K562 (cell line): ENCODE measurements around the gene CNTD1. TPM values are rescaled to one million over a fixed set of nuclear protein-coding genes. Genes with fewer than 3 reads are reported as not detected.

Source experiments
- ARID2 ChIP-seq: fragments of 450-650 bp; IDR thresholded peaks from 2 replicates; pipeline ENCODE4 v1.6.1; 2017; ENCODE audit warnings: antibody characterized with exemption, mild to moderate bottlenecking
- FIP1L1 ChIP-seq: fragments of 200-400 bp; formaldehyde crosslinking; IDR thresholded peaks from 2 replicates; pipeline ENCODE4 v1.6.1; 2018; ENCODE audit warnings: mild to moderate bottlenecking, low read depth, low read length; ENCODE audit not compliant: poor library complexity, severe bottlenecking
- FOS ChIP-seq: IDR thresholded peaks from 3 replicates; pipeline ENCODE4 v1.6.1; 2011; ENCODE audit not compliant: insufficient read length; ENCODE audit errors: extremely low read depth
- FOXA3 ChIP-seq, 2 experiments: fragments of 450-650 bp in 1 of 2; sonication (generic) in 1 of 2; formaldehyde crosslinking; IDR thresholded peaks in 1 of 2; conservative IDR thresholded peaks in 1 of 2; 2 replicates each; pipeline versions ENCODE4 v1.4.0 to v1.8.0; 2020 to 2022; ENCODE audit warnings: mild to moderate bottlenecking in 2 of 2, missing genetic modification reagents in 1 of 2
- FUS ChIP-seq: fragments of 200-400 bp; formaldehyde crosslinking; optimal IDR thresholded peaks from 2 replicates; pipeline ENCODE3; 2017; ENCODE audit warnings: low read depth, low read length
- HNRNPL ChIP-seq: fragments of 200-400 bp; formaldehyde crosslinking; IDR thresholded peaks from 2 replicates; pipeline ENCODE4 v1.6.1; 2017; ENCODE audit warnings: low read depth, mild to moderate bottlenecking, low read length
- JUN ChIP-seq, 2 experiments: sonication (generic) in 1 of 2; formaldehyde crosslinking in 1 of 2; IDR thresholded peaks; 2 replicates each; pipeline versions ENCODE4 v1.6.1 to v1.8.0; 2012 to 2022; ENCODE audit warnings: borderline replicate concordance in 2 of 2, mild to moderate bottlenecking in 2 of 2, improper control_type of control experiment in 1 of 2, low read depth in 1 of 2, low read length in 1 of 2, missing genetic modification reagents in 1 of 2
- MAFG ChIP-seq: fragments of 450-650 bp; conservative IDR thresholded peaks from 2 replicates; pipeline ENCODE4 v1.6.1; 2016; ENCODE audit warnings: missing genetic modification characterization, missing compliant biosample characterization
- MIER1 ChIP-seq: fragments of 450-650 bp; IDR thresholded peaks from 2 replicates; pipeline ENCODE4 v1.6.1; 2016; ENCODE audit warnings: antibody characterized with exemption, mild to moderate bottlenecking, low read depth
- MYBL2 ChIP-seq, 2 experiments: fragments of 450-650 bp in 1 of 2; sonication (generic) in 1 of 2; formaldehyde crosslinking in 1 of 2; IDR thresholded peaks; 2 replicates each; pipeline versions ENCODE4 v1.6.1 to v1.8.1; 2017 to 2022; ENCODE audit warnings: borderline replicate concordance in 1 of 2, inconsistent platforms in 1 of 2, low read depth in 1 of 2, mild to moderate bottlenecking in 1 of 2, missing genetic modification reagents in 1 of 2, moderate library complexity in 1 of 2
- NONO ChIP-seq, 2 experiments: fragments of 200-400 bp in 1 of 2; fragments of 450-650 bp in 1 of 2; formaldehyde crosslinking in 1 of 2; IDR thresholded peaks; 2 replicates each; pipeline ENCODE4 v1.6.1; 2017; ENCODE audit warnings: low read depth in 2 of 2, mild to moderate bottlenecking in 2 of 2, moderate library complexity in 2 of 2, low read length in 1 of 2
- NR0B1 ChIP-seq: fragments of 450-650 bp; IDR thresholded peaks from one replicate; pipeline ENCODE4 v1.6.1; 2018; ENCODE audit warnings: mild to moderate bottlenecking, moderate library complexity; ENCODE audit not compliant: partially characterized antibody
- TEAD2 ChIP-seq: fragments of 450-650 bp; IDR thresholded peaks from 2 replicates; pipeline ENCODE4 v1.6.1; 2016; ENCODE audit warnings: missing genetic modification characterization, control low read depth, missing compliant biosample characterization
- THRA ChIP-seq: fragments of 450-650 bp; IDR thresholded peaks from 2 replicates; pipeline ENCODE4 v1.6.1; 2017; ENCODE audit warnings: mild to moderate bottlenecking, moderate library complexity
- ZBTB26 ChIP-seq: fragments of 450-650 bp; formaldehyde crosslinking; IDR thresholded peaks from 2 replicates; pipeline ENCODE4 v1.4.0; 2022; ENCODE audit warnings: missing genetic modification characterization
- ZFX ChIP-seq: sonication (generic); formaldehyde crosslinking; IDR thresholded peaks from 2 replicates; pipeline ENCODE4 v1.8.0; 2022; ENCODE audit warnings: mild to moderate bottlenecking, missing genetic modification reagents, moderate library complexity
- ZNF324 ChIP-seq: fragments of 250-450 bp; sonication (Bioruptor Pico); IDR thresholded peaks from 2 replicates; pipeline ENCODE4 v1.4.0; 2020; ENCODE audit warnings: mild to moderate bottlenecking
- ZNF511 ChIP-seq: sonication (generic); formaldehyde crosslinking; IDR thresholded peaks from 2 replicates; pipeline ENCODE4 v1.8.0; 2022; ENCODE audit warnings: mild to moderate bottlenecking, missing genetic modification reagents
- ZNF79 ChIP-seq: fragments of 250-450 bp; sonication (Bioruptor Pico); IDR thresholded peaks from 2 replicates; pipeline ENCODE4 v1.4.0; 2020; ENCODE audit warnings: low read depth, mild to moderate bottlenecking, moderate library complexity
- polyA plus RNA-seq, 8 experiments: library from polyadenylated mRNA; depleted of rRNA in 4 of 8; stranded (reverse) in 5 of 8; unstranded in 3 of 8; fragments of >200 nt; fragmentation: Nextera tagmentation in 2 of 8; fragmentation: Illumina TruSeq in 1 of 8; extraction: Ambion mirVana in 2 of 8; extraction: Trizol in 1 of 8; gene quantifications; 2 replicates each; pipeline versions ENCODE4 v1.2.1 to v1.2.3, GENCODE V29; 2011 to 2014; ENCODE audit warnings: inconsistent platforms in 1 of 8, missing spikeins in 1 of 8
- total RNA-seq, 7 experiments: library from RNA; depleted of rRNA in 6 of 7; stranded (reverse); fragments of >200 nt in 6 of 7; fragmentation: Illumina TruSeq in 2 of 7; extraction: Trizol in 2 of 7; gene quantifications; 2 replicates each; pipeline versions ENCODE4 v1.2.1 to v1.2.3, GENCODE V29; 2011 to 2021; ENCODE audit warnings: low replicate concordance in 1 of 7
- TF ChIP-seq, protein P1 (sequence below): fragments of 450-650 bp; formaldehyde crosslinking; IDR thresholded peaks from 2 replicates; pipeline ENCODE4 v1.4.0; 2020; ENCODE audit warnings: mild to moderate bottlenecking, moderate library complexity

The CNTD1 gene
- total and polyA plus RNA-seq, 9 of the 15 experiments (the other 6 are each of a cell fraction or from before 2014, with no cell fraction given) = 0.12 to 0.86 (median 0.41) TPM; not detected in 1

GRCh38 chr17:42832934-42833766, 34.5 kb downstream of the CNTD1 start, which contains the start of gene PSME3 (continued):
- TF ChIP-seq MIER1 (no peak), FUS (no peak), ZNF511 (no peak), TEAD2 (tag) (no peak), JUN (IDR thresholded peaks at IDR 0.05; ENCODE audit: borderline replicate concordance, low read depth, low read length) (peak; percentile 81; the same call in 1 of the 2 replicates), JUN (CRISPR knock-in tag; IDR thresholded peaks at IDR 0.05; ENCODE audit: borderline replicate concordance) (0 out of 2 replicates have a peak, but pooled peaks have one; percentile 91), ZNF79 (no peak), FOXA3 (CRISPR knock-in tag; conservative IDR thresholded peaks at IDR 0.05 in 1 of 2, IDR thresholded peaks at IDR 0.05 in 1 of 2) (peak in 1 of 2 experiments; percentile 36; a peak in 1 of 4 replicates), NR0B1 (no peak), ARID2 (no peak), ZFX (CRISPR knock-in tag) (peak; percentile 86), MYBL2 (IDR thresholded peaks at IDR 0.05; ENCODE audit: low read depth) (no peak), MYBL2 (CRISPR knock-in tag; IDR thresholded peaks at IDR 0.05; ENCODE audit: borderline replicate concordance) (no peak), MAFG (no peak), ZBTB26 (no peak), NONO (IDR thresholded peaks at IDR 0.05; ENCODE audit: low read depth in 2 of 2, low read length in 1 of 2) (no peak), ZNF324 (CRISPR knock-in tag) (no peak), FOS (no peak), THRA (no peak), FIP1L1 (peak; percentile 81), HNRNPL (no peak)
- TF ChIP-seq, protein P1, sequence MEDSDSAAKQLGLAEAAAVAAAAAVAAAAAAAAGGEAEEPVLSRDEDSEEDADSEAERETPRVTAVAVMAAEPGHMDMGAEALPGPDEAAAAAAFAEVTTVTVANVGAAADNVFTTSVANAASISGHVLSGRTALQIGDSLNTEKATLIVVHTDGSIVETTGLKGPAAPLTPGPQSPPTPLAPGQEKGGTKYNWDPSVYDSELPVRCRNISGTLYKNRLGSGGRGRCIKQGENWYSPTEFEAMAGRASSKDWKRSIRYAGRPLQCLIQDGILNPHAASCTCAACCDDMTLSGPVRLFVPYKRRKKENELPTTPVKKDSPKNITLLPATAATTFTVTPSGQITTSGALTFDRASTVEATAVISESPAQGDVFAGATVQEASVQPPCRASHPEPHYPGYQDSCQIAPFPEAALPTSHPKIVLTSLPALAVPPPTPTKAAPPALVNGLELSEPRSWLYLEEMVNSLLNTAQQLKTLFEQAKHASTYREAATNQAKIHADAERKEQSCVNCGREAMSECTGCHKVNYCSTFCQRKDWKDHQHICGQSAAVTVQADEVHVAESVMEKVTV (CRISPR knock-in tag) = no peak
